Psoas muscle (tissue), 8 donors: Measurements from ENCODE around the gene ATP5F1D. TPM values are rescaled to one million over a fixed set of nuclear protein-coding genes. Genes with fewer than 3 reads are reported as not detected.

Experiments used
- ATAC-seq, 4 donors: fragments of 200-7000 bp; cut with Tn5 transposase; one replicate each; pipeline ENCODE4 v1.9.1; 2020; ENCODE audit warnings: moderate library complexity in 3 of 4, mild to moderate bottlenecking in 2 of 4
- DNase-seq, 2 donors: peaks; one replicate each; pipeline ENCODE4 v3.0.0-alpha.2; 2020
- H3K27ac ChIP-seq: fragments of 200-600 bp; one replicate; pipeline ENCODE4 v1.8.0; 2022
- H3K27me3 ChIP-seq, 3 donors: fragments of 200-600 bp in 1 of 3; one replicate each; pipeline versions ENCODE4 v1.6.1 to v1.8.0; 2013 to 2022; ENCODE audit warnings: low read length in 2 of 3, mild to moderate bottlenecking in 2 of 3, moderate library complexity in 1 of 3; ENCODE audit not compliant: insufficient read depth in 3 of 3
- H3K36me3 ChIP-seq, 2 donors: fragments of 200-600 bp in 1 of 2; one replicate each; pipeline versions ENCODE4 v1.6.1 to v1.8.0; 2013 to 2022; ENCODE audit warnings: low read depth in 1 of 2, mild to moderate bottlenecking in 1 of 2, moderate library complexity in 1 of 2; ENCODE audit not compliant: insufficient read depth in 1 of 2
- H3K4me1 ChIP-seq: fragments of 200-600 bp; one replicate; pipeline ENCODE4 v1.8.0; 2022
- H3K4me3 ChIP-seq: fragments of 200-600 bp; one replicate; pipeline ENCODE4 v1.8.0; 2022; ENCODE audit warnings: mild to moderate bottlenecking
- H3K9me3 ChIP-seq: fragments of 200-600 bp; one replicate; pipeline ENCODE4 v1.8.0; 2022
- WGBS, 3 donors: extraction: QIAGEN DNeasy Blood & Tissue Kit; methylation state at CpG; one replicate each; pipeline versions ENCODE4 v1.1.6 to v1.1.7; 2013; 5-methylcytosine and 5-hydroxymethylcytosine counted together
- intact Hi-C, 2 donors: fragments of 100-400 bp; cut with DNase I; formaldehyde crosslinking; loops; one replicate each; pipeline versions ENCODE4 v1.11.0 to v1.14.2; 2022
- polyA plus RNA-seq, 3 donors: library from polyadenylated mRNA; stranded (reverse); fragments of 200-250 nt; gene quantifications; one replicate each; pipeline ENCODE4 v1.2.3, GENCODE V29; 2013
- total RNA-seq, 4 donors: library from RNA; stranded (reverse); fragmentation: NEBNext Ultra II Directional in 2 of 4; extraction: Animal tissue kit (Norgen Biotek cat#: 25700) in 2 of 4; gene quantifications; one replicate each; pipeline versions ENCODE4 v1.2.1 to v1.2.4, GENCODE V29; 2021 to 2023
- TF ChIP-seq, protein P1 (sequence below): fragments of 200-600 bp; IDR thresholded peaks from one replicate; pipeline ENCODE4 v1.8.0; 2022; ENCODE audit warnings: antibody characterized with exemption
- donor health status: healthy with polysubstance abuse.
- donor health status: DM: no; HTN: no; CAD: no; lungs with moderate emphysema.
- donor health status: Bipolar disorder and iron deficiency.
- donor health status: healthy.
- donor health status: DM: yes; HTN: yes; CAD: no.
- donor health status: DM: no; HTN: no; CAD: no.
- donor health status: DM: no; HTN: no; CAD: no.
- donor health status: DM: yes; HTN: yes; CAD: no.

Gene ATP5F1D
- total and polyA plus RNA-seq, 7 donors: 310 to 858 (median 509) TPM

DNA sequence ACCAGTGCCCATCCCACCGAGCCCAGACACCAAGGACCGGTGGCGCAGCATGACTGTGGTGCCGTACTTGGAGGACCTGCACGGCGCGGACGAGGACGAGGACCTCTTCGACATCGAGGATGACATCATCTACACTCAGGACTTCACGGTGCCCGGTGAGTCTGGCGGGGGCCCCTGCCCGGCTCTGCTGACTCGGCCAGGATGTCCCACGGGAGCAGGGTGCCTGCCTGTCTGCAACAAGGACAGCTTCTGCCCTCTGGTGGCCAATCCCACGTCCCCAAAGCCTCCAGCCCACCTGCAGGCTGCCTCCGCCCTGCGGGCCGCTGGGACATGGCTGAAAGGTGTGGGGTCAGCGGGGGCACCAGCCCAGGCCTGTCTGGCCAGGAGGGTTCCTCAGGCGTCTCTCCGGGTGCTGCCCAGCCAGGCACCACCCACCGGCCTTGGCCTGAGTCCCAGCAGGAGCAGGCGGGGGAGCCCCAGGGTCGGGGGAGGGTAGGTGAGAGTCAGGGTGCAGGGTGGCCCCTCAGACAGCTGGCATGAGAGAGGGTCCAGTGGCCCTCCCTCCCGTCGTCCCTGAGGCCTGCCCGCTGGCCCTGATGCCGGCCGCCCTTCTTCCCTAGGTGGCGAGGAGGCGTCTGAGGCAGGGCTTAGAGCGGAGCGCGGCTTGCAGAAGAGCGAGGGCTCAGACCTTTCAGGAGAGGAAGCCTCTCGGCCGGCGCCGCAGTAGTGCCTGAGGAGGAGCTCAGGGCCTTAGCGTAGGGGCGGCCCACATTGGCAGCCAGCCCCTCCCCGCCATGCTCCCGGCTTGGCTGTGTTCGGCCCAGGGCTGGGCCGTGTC is 18.3 kb upstream of the ATP5F1D start:
- H3K27me3 ChIP-seq: no peaks in the 10 kb centered on the region
- no peak overlapping the region for H3K27ac ChIP-seq
- no peaks in the 10 kb centered on the region for H3K9me3 ChIP-seq
- no peak overlapping the region for H3K4me3 ChIP-seq
- TF ChIP-seq, protein P1, sequence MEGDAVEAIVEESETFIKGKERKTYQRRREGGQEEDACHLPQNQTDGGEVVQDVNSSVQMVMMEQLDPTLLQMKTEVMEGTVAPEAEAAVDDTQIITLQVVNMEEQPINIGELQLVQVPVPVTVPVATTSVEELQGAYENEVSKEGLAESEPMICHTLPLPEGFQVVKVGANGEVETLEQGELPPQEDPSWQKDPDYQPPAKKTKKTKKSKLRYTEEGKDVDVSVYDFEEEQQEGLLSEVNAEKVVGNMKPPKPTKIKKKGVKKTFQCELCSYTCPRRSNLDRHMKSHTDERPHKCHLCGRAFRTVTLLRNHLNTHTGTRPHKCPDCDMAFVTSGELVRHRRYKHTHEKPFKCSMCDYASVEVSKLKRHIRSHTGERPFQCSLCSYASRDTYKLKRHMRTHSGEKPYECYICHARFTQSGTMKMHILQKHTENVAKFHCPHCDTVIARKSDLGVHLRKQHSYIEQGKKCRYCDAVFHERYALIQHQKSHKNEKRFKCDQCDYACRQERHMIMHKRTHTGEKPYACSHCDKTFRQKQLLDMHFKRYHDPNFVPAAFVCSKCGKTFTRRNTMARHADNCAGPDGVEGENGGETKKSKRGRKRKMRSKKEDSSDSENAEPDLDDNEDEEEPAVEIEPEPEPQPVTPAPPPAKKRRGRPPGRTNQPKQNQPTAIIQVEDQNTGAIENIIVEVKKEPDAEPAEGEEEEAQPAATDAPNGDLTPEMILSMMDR: peak; percentile 37
- DNase-seq: peak in 1 of 2 donors; percentile 82
- peak; percentile 15 to 52 (median 36) for ATAC-seq
- peaks cover 0 to 75% of the 10 kb centered on the region in 2 donors for H3K36me3 ChIP-seq
- intact Hi-C loops: no loop called here
- 73 to 80% (median 75%) methylated on average over 33 to 48 of the region's 48 CpGs for WGBS, 3 donors
- H3K4me1 ChIP-seq: peaks cover 47% of the 10 kb centered on the region

DNA sequence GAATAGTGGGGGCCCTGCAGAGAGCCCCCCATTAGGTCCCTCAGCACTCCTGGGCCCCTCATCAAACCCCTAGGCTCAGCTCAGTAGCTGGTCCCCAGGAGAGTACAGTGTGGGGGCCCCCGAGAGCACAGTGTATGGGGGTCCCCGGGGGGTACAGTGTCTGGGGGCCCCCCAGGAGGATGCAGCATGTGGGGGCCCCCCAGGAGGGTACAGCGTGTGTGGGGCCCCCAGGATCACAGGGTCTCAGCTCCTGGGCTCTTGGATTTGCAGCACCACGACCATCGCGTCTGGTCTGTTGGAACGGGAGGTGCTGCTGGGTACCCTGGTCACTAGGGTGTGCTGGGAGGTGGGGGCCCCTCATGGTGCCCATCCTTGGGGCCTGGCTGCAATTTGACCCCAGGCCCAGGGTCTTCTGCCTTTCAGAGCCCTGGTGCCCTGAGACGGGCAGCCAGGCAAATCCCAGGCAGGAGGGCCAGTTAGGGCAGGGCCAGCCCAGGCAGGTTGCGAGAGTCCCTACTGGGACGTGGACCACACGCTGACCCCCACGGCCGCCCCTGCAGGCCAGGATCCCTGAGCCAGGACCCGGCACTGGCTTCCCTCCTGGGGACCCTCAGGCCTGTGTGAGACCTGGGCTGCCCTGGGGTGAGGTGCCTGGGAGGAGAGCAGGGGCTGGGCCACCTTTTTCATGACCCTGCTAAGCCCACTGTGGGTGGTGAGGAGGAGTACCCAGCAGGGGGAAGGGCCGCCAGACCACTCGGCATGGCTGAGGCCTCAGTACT is 17.3 kb upstream of the ATP5F1D start:
- H3K4me1 ChIP-seq: peaks cover 37% of the 10 kb centered on the region
- H3K4me3 ChIP-seq: no peak overlapping the region
- no peaks in the 10 kb centered on the region for H3K27me3 ChIP-seq
- no peak overlapping the region for H3K27ac ChIP-seq
- no peaks in the 10 kb centered on the region for H3K9me3 ChIP-seq
- DNase-seq (no peak), ATAC-seq (no peak)
- intact Hi-C loops: no loop called here
- peaks cover 0 to 77% of the 10 kb centered on the region in 2 donors for H3K36me3 ChIP-seq
- WGBS, 3 donors: 87 to 92% (median 89%) methylated on average over 14 to 16 of the region's 16 CpGs
- TF ChIP-seq, protein P1: no peak

DNA sequence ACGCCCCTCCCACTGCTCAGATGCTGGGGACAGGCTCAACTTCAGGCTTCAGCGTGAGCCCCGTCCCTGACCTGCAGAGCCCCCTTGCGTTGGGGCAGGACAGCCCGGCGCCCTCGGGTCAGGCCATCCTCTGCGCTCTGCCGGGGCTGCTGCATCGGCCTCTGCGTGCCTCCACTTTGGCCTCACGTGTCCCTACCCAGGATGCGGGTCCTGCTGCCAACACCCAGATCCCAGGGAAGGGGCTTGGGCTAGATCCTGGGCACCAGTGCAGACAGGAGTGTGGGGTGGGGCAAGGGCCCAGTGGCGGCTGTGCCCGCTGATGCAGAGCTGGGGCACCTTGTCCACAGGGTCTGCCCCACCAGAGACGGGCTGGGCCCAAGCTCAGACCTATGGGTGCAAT is 16.7 kb upstream of the ATP5F1D start:
- peaks cover 0 to 76% of the 10 kb centered on the region in 2 donors for H3K36me3 ChIP-seq
- intact Hi-C loops: no loop called here
- no peak for ATAC-seq

DNA sequence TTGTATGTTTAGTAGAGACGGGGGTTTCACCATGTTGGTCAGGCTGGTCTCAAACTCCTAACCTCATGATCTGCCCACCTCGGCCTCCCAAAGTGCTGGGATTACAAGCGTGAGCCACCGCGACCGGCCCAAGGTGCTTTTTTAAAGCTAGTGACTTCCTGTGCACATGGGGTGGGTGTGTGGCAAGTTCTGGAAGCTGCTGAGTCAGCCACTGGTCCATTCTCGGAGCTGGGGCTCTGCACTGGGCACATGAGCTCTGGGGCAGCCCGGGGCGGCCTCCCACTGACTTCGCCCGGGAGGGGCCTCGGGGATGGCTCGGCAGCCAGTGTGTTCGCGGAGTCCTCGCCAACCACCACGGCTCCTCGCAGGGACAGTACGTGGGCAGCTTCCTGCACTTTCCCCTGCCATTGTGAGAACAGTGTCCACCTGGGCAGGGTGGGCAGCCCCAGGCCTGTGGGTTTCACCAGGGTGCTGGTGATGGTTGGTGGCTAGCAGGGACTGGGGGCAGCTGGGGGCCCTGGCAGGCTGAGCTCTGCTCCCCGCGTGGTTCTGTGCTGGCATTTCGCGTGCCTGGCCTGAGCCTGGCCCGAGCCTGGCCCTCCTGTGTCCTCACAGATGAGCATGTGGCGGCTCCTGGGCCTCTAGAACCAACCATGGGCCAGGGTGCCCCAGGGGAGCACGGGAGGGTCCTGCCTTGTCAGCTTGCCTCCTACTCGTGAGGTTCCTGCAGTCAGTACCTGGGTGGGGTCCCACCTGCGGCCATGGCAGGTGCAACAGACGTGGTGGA is 15.9 kb upstream of the ATP5F1D start:
- Histone ChIP-seq H3K27ac (no peak overlapping the region), H3K4me1 (peaks cover 29% of the 10 kb centered on the region), H3K36me3 (peaks cover 0 to 68% of the 10 kb centered on the region in 2 donors), H3K9me3 (no peaks in the 10 kb centered on the region), H3K27me3 (no peaks in the 10 kb centered on the region), H3K4me3 (no peak overlapping the region)
- intact Hi-C loops: no loop called here
- TF ChIP-seq, protein P1: no peak
- DNase-seq: no peak
- WGBS, 3 donors: 83 to 90% (median 90%) methylated on average over 28 to 29 of the region's 29 CpGs
- no peak for ATAC-seq

More for the DNA sequence above, 16.7 kb upstream of the ATP5F1D start:
- H3K27ac ChIP-seq: no peak overlapping the region
- TF ChIP-seq, protein P1: no peak
- peaks cover 33% of the 10 kb centered on the region for H3K4me1 ChIP-seq
- 85 to 91% (median 86%) methylated on average over 14 to 16 of the region's 16 CpGs for WGBS, 3 donors
- DNase-seq: no peak
- H3K9me3 ChIP-seq: no peaks in the 10 kb centered on the region
- H3K27me3 ChIP-seq: no peaks in the 10 kb centered on the region
- H3K4me3 ChIP-seq: no peak overlapping the region
